Measurements from ENCODE around the gene LTBP1. TPM values are rescaled to one million over a fixed set of nuclear protein-coding genes. Genes with fewer than 3 reads are reported as not detected.
A peak's percentile ranks its signal among the peaks of the same experiment; 100 is the strongest.

LTBP1 gene
- total RNA-seq, 3 donors from 2014 or later, result 13.3 to 18.7 (median 17.4) TPM

GRCh38 chr2:32947484-32948143, 861 bp downstream of the LTBP1 start:
- TF ChIP-seq CTCF (IDR thresholded peaks at IDR 0.05) (no peak), POLR2A (IDR thresholded peaks at IDR 0.05) (no peak), POLR2AphosphoS5 (IDR thresholded peaks at IDR 0.05) (no peak)
- H3K4me3 ChIP-seq, result peak overlapping the region; percentile 61 to 92 (median 82)
- peak overlapping the region; percentile 70 to 77 for H3K27ac ChIP-seq
- intact Hi-C loops (cut with DNase I; ENCODE audit: low total_unique reads), result no loop called here
- H3K9me3 ChIP-seq, result no peaks in the 10 kb centered on the region
- no peak for DNase-seq (ENCODE audit: low spot score in 2 of 2)
- H3K4me1 ChIP-seq, result no peaks in the 10 kb centered on the region
- H3K36me3 ChIP-seq, result no peaks in the 10 kb centered on the region
- H3K27me3 ChIP-seq, result no peaks in the 10 kb centered on the region

GRCh38 chr2:32948266-32948665, 1.5 kb downstream of the LTBP1 start:
- peak overlapping the region; percentile 61 to 92 (median 82) for H3K4me3 ChIP-seq
- DNase-seq (ENCODE audit: low spot score in 2 of 2), result no peak
- no peaks in the 10 kb centered on the region for H3K27me3 ChIP-seq
- no peak overlapping the region for H3K27ac ChIP-seq
- TF ChIP-seq POLR2A (IDR thresholded peaks at IDR 0.05), result no peak
- TF ChIP-seq POLR2AphosphoS5 (IDR thresholded peaks at IDR 0.05), result no peak
- no peak for TF ChIP-seq CTCF (IDR thresholded peaks at IDR 0.05)
- H3K9me3 ChIP-seq, result no peaks in the 10 kb centered on the region
- intact Hi-C loops (cut with DNase I; ENCODE audit: low total_unique reads), result no loop called here
- H3K4me1 ChIP-seq, result no peaks in the 10 kb centered on the region
- H3K36me3 ChIP-seq, result no peaks in the 10 kb centered on the region

- Histone ChIP-seq H3K27ac (no peak overlapping the region), H3K36me3 (no peaks in the 10 kb centered on the region), H3K4me1 (no peaks in the 10 kb centered on the region), H3K9me3 (no peaks in the 10 kb centered on the region), H3K27me3 (no peaks in the 10 kb centered on the region), H3K4me3 (no peak overlapping the region)
- intact Hi-C loops (cut with DNase I; ENCODE audit: low total_unique reads), result no loop called here
- TF ChIP-seq POLR2A (IDR thresholded peaks at IDR 0.05) (no peak), POLR2AphosphoS5 (IDR thresholded peaks at IDR 0.05) (no peak), CTCF (IDR thresholded peaks at IDR 0.05) (no peak)
- no peak for DNase-seq (ENCODE audit: low spot score in 2 of 2)
These were observed 2.5 kb downstream of the LTBP1 start for GRCh38 chr2:32949260-32949659.

- TF ChIP-seq CTCF (IDR thresholded peaks at IDR 0.05) (no peak), POLR2A (IDR thresholded peaks at IDR 0.05) (no peak), POLR2AphosphoS5 (IDR thresholded peaks at IDR 0.05) (no peak)
- no peak for DNase-seq (ENCODE audit: low spot score in 2 of 2)
- H3K4me3 ChIP-seq, result no peak overlapping the region
- no peaks in the 10 kb centered on the region for H3K4me1 ChIP-seq
- no peaks in the 10 kb centered on the region for H3K36me3 ChIP-seq
- no peak overlapping the region for H3K27ac ChIP-seq
- no peaks in the 10 kb centered on the region for H3K27me3 ChIP-seq
- H3K9me3 ChIP-seq, result no peaks in the 10 kb centered on the region
- intact Hi-C loops (cut with DNase I; ENCODE audit: low total_unique reads), result no loop called here
These were observed 4.9 kb downstream of the LTBP1 start for GRCh38 chr2:32951672-32952071.

GRCh38 chr2:32952761-32953476, 6.2 kb downstream of the LTBP1 start:
- no peak for TF ChIP-seq POLR2AphosphoS5 (IDR thresholded peaks at IDR 0.05)
- TF ChIP-seq CTCF (IDR thresholded peaks at IDR 0.05), result no peak
- TF ChIP-seq POLR2A (IDR thresholded peaks at IDR 0.05), result no peak
- Histone ChIP-seq H3K27me3 (no peaks in the 10 kb centered on the region), H3K4me3 (no peak overlapping the region), H3K9me3 (no peaks in the 10 kb centered on the region), H3K4me1 (no peaks in the 10 kb centered on the region), H3K36me3 (no peaks in the 10 kb centered on the region), H3K27ac (no peak overlapping the region)
- DNase-seq (ENCODE audit: low spot score in 2 of 2), result no peak
- intact Hi-C loops (cut with DNase I; ENCODE audit: low total_unique reads), result no loop called here

Measured in breast epithelium (tissue), 4 donors.